OCI-LY1 (cell line): ENCODE data around the gene RREB1.

Experiments
- H2AFZ ChIP-seq: fragments of 200-600 bp; sonication (generic), shearing (Covaris generic); 2 replicates; pipeline ENCODE4 v1.6.0; 2014; ENCODE audit warnings: antibody characterized with exemption, mild to moderate bottlenecking, low read length
- H3F3A ChIP-seq: fragments of 200-600 bp; sonication (generic), shearing (Covaris generic); 2 replicates; pipeline ENCODE4 v1.6.0; 2014; ENCODE audit warnings: mild to moderate bottlenecking, antibody characterized with exemption, low read length, moderate library complexity; ENCODE audit not compliant: insufficient read depth
- H3K27ac ChIP-seq: fragments of 200-600 bp; sonication (generic); 2 replicates; pipeline ENCODE4 v1.5.1; 2014; ENCODE audit warnings: low read length, mixed run types, mild to moderate bottlenecking, low read depth; ENCODE audit not compliant: poor library complexity, severe bottlenecking
- H3K27me3 ChIP-seq: fragments of 200-600 bp; sonication (generic); 2 replicates; pipeline ENCODE4 v1.6.0; 2014; ENCODE audit warnings: antibody characterized with exemption, mild to moderate bottlenecking, low read length, moderate library complexity; ENCODE audit not compliant: insufficient read depth
- H3K36me3 ChIP-seq: fragments of 200-600 bp; sonication (generic); 2 replicates; pipeline ENCODE4 v1.6.1; 2014; ENCODE audit warnings: mild to moderate bottlenecking, antibody characterized with exemption, low read length, moderate library complexity, mixed read lengths; ENCODE audit not compliant: insufficient read depth
- H3K4me1 ChIP-seq: fragments of 200-600 bp; sonication (generic); 2 replicates; pipeline ENCODE4 v1.5.1; 2014; ENCODE audit warnings: mild to moderate bottlenecking, low read length, moderate library complexity; ENCODE audit not compliant: insufficient read depth, severe bottlenecking
- H3K4me2 ChIP-seq: fragments of 200-600 bp; sonication (generic), shearing (Covaris generic); 2 replicates; pipeline ENCODE4 v1.6.1; 2014; ENCODE audit warnings: low read length
- H3K4me3 ChIP-seq: fragments of 200-600 bp; sonication (generic); 2 replicates; pipeline ENCODE4 v1.5.1; 2014; ENCODE audit warnings: low read length, low read depth, mild to moderate bottlenecking, mixed read lengths; ENCODE audit not compliant: poor library complexity, severe bottlenecking
- H3K79me2 ChIP-seq: fragments of 200-600 bp; shearing (Covaris generic); 2 replicates; pipeline ENCODE4 v1.6.1; 2016; ENCODE audit warnings: mixed run types, low read length, mixed read lengths; ENCODE audit not compliant: insufficient read depth
- H3K9ac ChIP-seq: fragments of 200-600 bp; sonication (generic), shearing (Covaris generic); 2 replicates; pipeline ENCODE4 v1.6.1; 2014; ENCODE audit warnings: mild to moderate bottlenecking, low read length, mixed read lengths
- H3K9me2 ChIP-seq: fragments of 200-600 bp; sonication (generic), shearing (Covaris generic); 2 replicates; pipeline ENCODE4 v1.6.1; 2014; ENCODE audit warnings: low read depth, mild to moderate bottlenecking, low read length, mixed read lengths
- H3K9me3 ChIP-seq: fragments of 200-600 bp; shearing (Covaris generic); 2 replicates; pipeline ENCODE4 v1.6.1; 2014; ENCODE audit warnings: low read length, mixed read lengths
- H4K20me1 ChIP-seq: fragments of 200-600 bp; sonication (generic), shearing (Covaris generic); 2 replicates; pipeline ENCODE4 v1.6.0; 2016; ENCODE audit warnings: mild to moderate bottlenecking, low read length; ENCODE audit not compliant: insufficient read depth
- CTCF ChIP-seq: fragments of 200-600 bp; sonication (generic), shearing (Covaris generic); IDR thresholded peaks from 2 replicates; pipeline ENCODE4 v1.5.1; 2017; ENCODE audit warnings: mild to moderate bottlenecking, antibody characterized with exemption, low read length, moderate library complexity, mixed read lengths
- EZH2 ChIP-seq: fragments of 200-600 bp; sonication (generic), shearing (Covaris generic); IDR thresholded peaks from 2 replicates; pipeline ENCODE4 v1.8.0; 2017; ENCODE audit warnings: borderline replicate concordance, mixed run types, mild to moderate bottlenecking, antibody characterized with exemption, low read length, moderate library complexity, mixed read lengths

Gene RREB1

DNA sequence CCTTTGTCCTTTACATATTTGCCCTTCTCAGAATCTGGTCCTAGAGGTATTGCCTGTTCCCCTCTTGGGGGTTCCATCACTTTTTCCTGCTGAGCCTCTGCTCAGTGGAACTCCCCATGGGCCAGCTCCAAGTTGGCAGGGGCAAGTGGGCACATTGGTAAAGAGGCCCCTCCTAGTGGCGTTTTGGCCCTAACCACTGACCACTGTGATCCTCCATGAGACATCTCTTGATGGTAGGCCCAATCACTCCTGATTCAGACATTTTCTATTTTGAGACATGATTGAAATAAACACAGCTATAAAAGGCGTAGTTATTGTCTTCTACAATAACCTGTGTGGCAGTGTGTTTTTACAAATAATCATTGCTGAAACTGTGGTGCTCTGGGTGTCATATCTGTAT lies 83.0 kb downstream of the RREB1 start:
- no peaks in the 10 kb centered on the region for H3K79me2 ChIP-seq
- H3K27me3 ChIP-seq: no peaks in the 10 kb centered on the region
- peaks cover 7% of the 10 kb centered on the region for H3K4me1 ChIP-seq
- TF ChIP-seq EZH2: no peak
- no peak for TF ChIP-seq CTCF
- H2AFZ ChIP-seq: no peak overlapping the region
- H3K9me2 ChIP-seq: no peaks in the 10 kb centered on the region
- no peak overlapping the region for H3K27ac ChIP-seq
- H3K9me3 ChIP-seq: no peaks in the 10 kb centered on the region
- no peaks in the 10 kb centered on the region for H4K20me1 ChIP-seq
- H3K4me3 ChIP-seq: no peak overlapping the region
- H3K9ac ChIP-seq: no peak overlapping the region
- peaks cover 40% of the 10 kb centered on the region for H3K36me3 ChIP-seq
- no peaks in the 10 kb centered on the region for H3F3A ChIP-seq
- no peak overlapping the region for H3K4me2 ChIP-seq

DNA sequence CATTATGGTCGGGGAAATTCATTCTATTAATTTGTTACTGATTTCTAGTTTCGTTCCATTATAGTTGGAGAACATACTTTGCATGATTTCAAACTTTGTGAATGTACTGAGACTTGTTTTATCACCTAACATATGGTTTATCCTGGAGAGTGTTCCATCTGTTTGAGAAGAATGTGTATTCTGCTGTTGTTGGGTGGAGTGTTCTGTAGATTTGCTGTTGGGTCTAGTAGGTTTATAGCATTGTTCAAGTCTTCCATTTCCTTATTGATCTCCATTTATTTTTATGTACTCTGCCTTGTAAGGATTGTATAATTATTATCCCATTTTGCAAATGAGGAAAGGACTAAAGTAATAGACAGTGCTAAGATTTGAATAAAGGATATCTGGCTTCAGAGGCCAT lies 85.4 kb downstream of the RREB1 start:
- Histone ChIP-seq H3K9me3 (no peaks in the 10 kb centered on the region), H3K9ac (no peak overlapping the region), H3K36me3 (peaks cover 34% of the 10 kb centered on the region), H2AFZ (no peak overlapping the region), H4K20me1 (no peaks in the 10 kb centered on the region), H3K79me2 (no peaks in the 10 kb centered on the region), H3F3A (no peaks in the 10 kb centered on the region), H3K27me3 (no peaks in the 10 kb centered on the region), H3K4me2 (no peak overlapping the region), H3K4me3 (no peak overlapping the region), H3K9me2 (no peaks in the 10 kb centered on the region), H3K27ac (no peak overlapping the region), H3K4me1 (peaks cover 7% of the 10 kb centered on the region)
- TF ChIP-seq EZH2: no peak
- no peak for TF ChIP-seq CTCF

- Histone ChIP-seq H3K36me3 (peaks cover 22% of the 10 kb centered on the region; the same call in 1 of the 2 replicates), H3K27ac (no peak overlapping the region), H2AFZ (no peak overlapping the region), H3K4me3 (no peak overlapping the region), H3K9ac (no peak overlapping the region), H3F3A (no peaks in the 10 kb centered on the region), H3K27me3 (no peaks in the 10 kb centered on the region), H3K9me3 (no peaks in the 10 kb centered on the region), H3K4me1 (no peaks in the 10 kb centered on the region), H3K9me2 (no peaks in the 10 kb centered on the region), H4K20me1 (no peaks in the 10 kb centered on the region), H3K79me2 (no peaks in the 10 kb centered on the region), H3K4me2 (no peak overlapping the region)
- no peak for TF ChIP-seq EZH2
- no peak for TF ChIP-seq CTCF
Observed at GRCh38 chr6:7194657-7195056, 86.9 kb downstream of the RREB1 start.
